Measurements from ENCODE around the gene FHIP1A. TPM values are rescaled to one million over a fixed set of nuclear protein-coding genes. Genes with fewer than 3 reads are reported as not detected.

FHIP1A gene
- total RNA-seq, 6 experiments from 2014 or later, result 0.58 to 1.3 (median 0.82) TPM

GRCh38 chr4:151428346-151428745 is 19.4 kb downstream of the FHIP1A start:
- Mint-ChIP-seq H3K4me3 (no peak overlapping the region), H3K9me3 (no peaks in the 10 kb centered on the region), H3K27ac (no peak overlapping the region), H3K27me3 (ENCODE audit: insufficient read depth) (peaks cover 2% of the 10 kb centered on the region; the same call in 1 of the 2 replicates), H3K4me1 (ENCODE audit: low read depth) (peaks cover 38% of the 10 kb centered on the region), H3K36me3 (ENCODE audit: low read depth) (no peaks in the 10 kb centered on the region)
- TF ChIP-seq CTCF (IDR thresholded peaks at IDR 0.05), result no peak
- DNase-seq, result no peak

DNA sequence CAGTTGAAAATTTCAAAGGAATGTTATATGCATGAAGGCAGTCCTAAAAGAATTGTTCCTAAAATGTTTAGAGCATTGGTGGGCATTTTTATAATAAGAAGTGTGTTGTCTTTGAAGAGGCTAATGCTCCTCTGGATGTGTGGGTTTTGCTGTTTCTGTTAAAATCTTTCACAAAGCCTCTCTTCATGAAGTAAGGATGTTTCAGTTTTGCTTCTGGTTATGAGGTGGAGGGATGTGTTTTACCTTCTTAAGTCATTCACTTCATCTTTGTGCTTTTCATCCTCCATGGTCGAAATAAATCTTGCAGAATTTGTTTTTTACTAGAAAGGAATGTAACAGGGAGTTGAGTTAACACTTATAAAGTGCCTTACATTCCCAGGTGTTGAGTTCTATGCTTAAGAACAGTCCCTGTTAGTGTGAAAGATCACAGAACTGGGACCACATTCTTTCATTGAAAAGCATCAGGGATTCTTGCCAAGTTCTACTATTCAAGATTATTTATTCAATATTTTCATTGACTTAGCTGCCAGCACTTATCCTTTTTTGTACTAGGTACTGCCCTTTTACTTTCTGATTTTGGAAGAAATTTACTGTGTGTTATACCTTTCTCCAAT is 21.1 kb downstream of the FHIP1A start:
- Mint-ChIP-seq H3K9me3 (no peaks in the 10 kb centered on the region), H3K4me1 (ENCODE audit: low read depth) (peaks cover 50% of the 10 kb centered on the region), H3K27me3 (ENCODE audit: insufficient read depth) (peaks cover 2% of the 10 kb centered on the region; the same call in 1 of the 2 replicates), H3K27ac (no peak overlapping the region), H3K4me3 (no peak overlapping the region), H3K36me3 (ENCODE audit: low read depth) (no peaks in the 10 kb centered on the region)
- no peak for TF ChIP-seq CTCF (IDR thresholded peaks at IDR 0.05)
- DNase-seq, result no peak

- peaks cover 55% of the 10 kb centered on the region for H3K4me1 Mint-ChIP-seq (ENCODE audit: low read depth)
- H3K27ac Mint-ChIP-seq, result no peak overlapping the region
Measured at GRCh38 chr4:151430740-151431457, 21.9 kb downstream of the FHIP1A start.

GRCh38 chr4:151431728-151432127 is 22.8 kb downstream of the FHIP1A start:
- Mint-ChIP-seq H3K27me3 (ENCODE audit: insufficient read depth) (peaks cover 2% of the 10 kb centered on the region; the same call in 1 of the 2 replicates), H3K9me3 (no peaks in the 10 kb centered on the region), H3K36me3 (ENCODE audit: low read depth) (no peaks in the 10 kb centered on the region)

More at GRCh38 chr4:151430740-151431457, 21.9 kb downstream of the FHIP1A start:
- no peak overlapping the region for H3K4me3 Mint-ChIP-seq
- no peak for DNase-seq
- H3K9me3 Mint-ChIP-seq, result no peaks in the 10 kb centered on the region
- peaks cover 2% of the 10 kb centered on the region; the same call in 1 of the 2 replicates for H3K27me3 Mint-ChIP-seq (ENCODE audit: insufficient read depth)
- no peaks in the 10 kb centered on the region for H3K36me3 Mint-ChIP-seq (ENCODE audit: low read depth)
- TF ChIP-seq CTCF (IDR thresholded peaks at IDR 0.05), result no peak

DNA sequence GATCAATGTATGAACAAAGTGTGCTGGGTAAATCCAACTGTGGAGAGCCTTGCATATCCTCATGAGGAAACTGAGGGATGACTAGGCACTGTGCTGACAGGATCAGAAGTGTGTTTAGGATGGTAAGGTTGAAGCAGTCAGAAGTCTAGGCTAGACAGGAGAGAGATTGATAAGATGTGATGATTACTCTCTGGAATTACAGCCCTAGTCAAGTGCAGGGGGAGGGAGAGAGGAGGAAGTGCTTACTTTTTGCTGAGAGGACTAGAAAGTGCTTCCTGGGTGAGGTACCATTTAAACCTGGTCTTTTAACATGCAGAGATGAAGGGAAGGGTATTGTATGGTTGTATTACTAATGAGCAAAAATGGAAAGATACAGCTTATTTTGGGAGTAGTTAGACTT is 23.7 kb downstream of the FHIP1A start:
- no peaks in the 10 kb centered on the region for H3K36me3 Mint-ChIP-seq (ENCODE audit: low read depth)
- H3K27ac Mint-ChIP-seq, result no peak overlapping the region
- H3K9me3 Mint-ChIP-seq, result no peaks in the 10 kb centered on the region

More at GRCh38 chr4:151431728-151432127, 22.8 kb downstream of the FHIP1A start:
- Mint-ChIP-seq H3K27ac (no peak overlapping the region), H3K4me1 (ENCODE audit: low read depth) (peaks cover 63% of the 10 kb centered on the region), H3K4me3 (no peak overlapping the region)
- TF ChIP-seq CTCF (IDR thresholded peaks at IDR 0.05), result no peak
- no peak for DNase-seq

More for the DNA sequence above, 23.7 kb downstream of the FHIP1A start:
- DNase-seq, result no peak
- Mint-ChIP-seq H3K27me3 (ENCODE audit: insufficient read depth) (peaks cover 2% of the 10 kb centered on the region; the same call in 1 of the 2 replicates), H3K4me3 (no peak overlapping the region), H3K4me1 (ENCODE audit: low read depth) (peaks cover 64% of the 10 kb centered on the region)
- no peak for TF ChIP-seq CTCF (IDR thresholded peaks at IDR 0.05)

Measured in HFFc6 (cell line).